Panc1 (cell line): ENCODE measurements around the gene SURF2.

Experiments
- CTCF ChIP-seq: fragments of 450-650 bp; IDR thresholded peaks from 2 replicates; pipeline ENCODE4 v1.5.1; 2017; ENCODE audit warnings: mild to moderate bottlenecking
- POLR2AphosphoS5 ChIP-seq: IDR thresholded peaks from 2 replicates; pipeline ENCODE4 v1.6.1; 2012; ENCODE audit warnings: mild to moderate bottlenecking, low read depth, low read length, moderate library complexity
- REST ChIP-seq, 2 experiments: IDR thresholded peaks; 2 replicates each; pipeline ENCODE4 v1.6.1; 2011 to 2012; ENCODE audit warnings: low read depth in 2 of 2, control low read depth in 1 of 2, low read length in 1 of 2, mild to moderate bottlenecking in 1 of 2, moderate library complexity in 1 of 2; ENCODE audit not compliant: insufficient read depth in 1 of 2
- SIN3A ChIP-seq: IDR thresholded peaks from 2 replicates; pipeline ENCODE4 v1.6.1; 2012; ENCODE audit warnings: low read depth, mild to moderate bottlenecking, low read length, moderate library complexity, borderline replicate concordance; ENCODE audit not compliant: insufficient read depth
- TCF7L2 ChIP-seq: IDR thresholded peaks from 2 replicates; pipeline ENCODE4 v1.6.1; 2011; ENCODE audit warnings: mild to moderate bottlenecking, low read depth, low read length, inconsistent platforms

- TF ChIP-seq CTCF (no peak), SIN3A (no peak), POLR2AphosphoS5 (no peak), REST (IDR thresholded peaks at IDR 0.05; ENCODE audit: insufficient read depth in 1 of 2, low read depth in 2 of 2, low read length in 1 of 2) (no peak), TCF7L2 (no peak)
Measured at GRCh38 chr9:133346021-133346785, 10.1 kb upstream of the SURF2 start.
